Activated B cell treated with CpG ODN at 0.5 μM for 24 hours (primary cell): ENCODE measurements around the gene COLEC11. TPM values are rescaled to one million over a fixed set of nuclear protein-coding genes. Genes with fewer than 3 reads are reported as not detected.
A peak's percentile ranks its signal among the peaks of the same experiment; 100 is the strongest.
"Not testable (repeated sequence)": the region's sequence is repeated elsewhere in the genome, so short reads cannot be mapped to it uniquely, and the experiment has no call there.

Source experiments
- ATAC-seq: fragments of 200-7000 bp; cut with Tn5 transposase; one replicate; pipeline ENCODE4 v1.10.0; 2021; ENCODE audit warnings: low read depth, mild to moderate bottlenecking, moderate library complexity
- CTCF ChIA-PET: fragments of 350-600 bp; sonication (Branson Sonifier 250); formaldehyde crosslinking; loops from one replicate; lab custom pipeline; 2021; ENCODE audit warnings: antibody characterized with exemption; lab: Charles Lee
- POLR2A ChIA-PET: fragments of 350-600 bp; sonication (Branson Sonifier 250); formaldehyde crosslinking; loops from one replicate; lab custom pipeline; 2021; ENCODE audit warnings: antibody characterized with exemption; lab: Charles Lee
- DNase-seq: peaks from one replicate; pipeline ENCODE4 v3.0.0; 2022
- H3K27ac Mint-ChIP-seq: one replicate; pipeline ENCODE4 v1.8.0; 2020; ENCODE audit warnings: mixed read lengths
- H3K27me3 Mint-ChIP-seq: one replicate; pipeline ENCODE4 v1.8.0; 2021; ENCODE audit warnings: mixed read lengths
- H3K36me3 Mint-ChIP-seq: one replicate; pipeline ENCODE4 v1.8.0; 2021; ENCODE audit warnings: low read depth, mixed read lengths
- H3K4me1 Mint-ChIP-seq: one replicate; pipeline ENCODE4 v1.8.0; 2021; ENCODE audit warnings: mixed read lengths
- H3K4me3 Mint-ChIP-seq: one replicate; pipeline ENCODE4 v1.8.0; 2020; ENCODE audit warnings: mild to moderate bottlenecking, mixed read lengths
- H3K9me3 Mint-ChIP-seq: one replicate; pipeline ENCODE4 v1.8.0; 2020; ENCODE audit warnings: mixed read lengths
- intact Hi-C: fragments of 100-400 bp; cut with micrococcal nuclease; formaldehyde crosslinking; loops from one replicate; pipeline ENCODE4 v1.15.1; 2024
- total RNA-seq: library from RNA; stranded (reverse); gene quantifications from 2 replicates; pipeline ENCODE4 v1.2.3, GENCODE V29; 2022
- TF ChIP-seq, protein P1 (sequence below): fragments of 200-600 bp; IDR thresholded peaks from one replicate; pipeline ENCODE4 v1.8.0; 2022; ENCODE audit warnings: antibody characterized with exemption, mild to moderate bottlenecking

COLEC11 gene
- total RNA-seq, 1 donor from 2014 or later: not detected

DNA sequence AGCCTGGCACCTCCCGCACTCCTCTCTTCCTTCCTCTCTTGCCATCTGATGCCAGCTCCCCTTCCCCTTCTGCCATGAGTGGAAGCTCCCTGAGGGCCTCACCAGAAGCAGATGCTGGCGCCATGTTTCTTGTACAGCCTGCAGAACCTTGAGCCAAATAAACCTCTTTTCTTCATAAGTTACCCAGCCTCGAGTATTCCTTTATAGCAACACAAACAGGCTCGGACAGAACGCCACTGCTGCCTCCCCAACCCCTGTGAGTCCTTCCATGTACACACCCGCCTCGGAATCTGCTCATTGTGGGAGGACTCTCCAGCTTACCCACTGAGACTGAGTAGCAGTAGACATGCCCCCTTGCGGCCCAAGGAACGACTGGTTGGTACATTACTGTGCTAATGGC lies 28.1 kb upstream of the COLEC11 start:
- ATAC-seq (no peak), DNase-seq (no peak)
- Mint-ChIP-seq H3K9me3 (no peaks in the 10 kb centered on the region), H3K27me3 (no peaks in the 10 kb centered on the region), H3K36me3 (no peaks in the 10 kb centered on the region), H3K4me3 (no peak overlapping the region), H3K27ac (peak overlapping the region; percentile 65), H3K4me1 (peaks cover 31% of the 10 kb centered on the region)
- CTCF ChIA-PET: no interaction called here
- POLR2A ChIA-PET: no interaction called here
- intact Hi-C loops: no loop called here
- TF ChIP-seq, protein P1, sequence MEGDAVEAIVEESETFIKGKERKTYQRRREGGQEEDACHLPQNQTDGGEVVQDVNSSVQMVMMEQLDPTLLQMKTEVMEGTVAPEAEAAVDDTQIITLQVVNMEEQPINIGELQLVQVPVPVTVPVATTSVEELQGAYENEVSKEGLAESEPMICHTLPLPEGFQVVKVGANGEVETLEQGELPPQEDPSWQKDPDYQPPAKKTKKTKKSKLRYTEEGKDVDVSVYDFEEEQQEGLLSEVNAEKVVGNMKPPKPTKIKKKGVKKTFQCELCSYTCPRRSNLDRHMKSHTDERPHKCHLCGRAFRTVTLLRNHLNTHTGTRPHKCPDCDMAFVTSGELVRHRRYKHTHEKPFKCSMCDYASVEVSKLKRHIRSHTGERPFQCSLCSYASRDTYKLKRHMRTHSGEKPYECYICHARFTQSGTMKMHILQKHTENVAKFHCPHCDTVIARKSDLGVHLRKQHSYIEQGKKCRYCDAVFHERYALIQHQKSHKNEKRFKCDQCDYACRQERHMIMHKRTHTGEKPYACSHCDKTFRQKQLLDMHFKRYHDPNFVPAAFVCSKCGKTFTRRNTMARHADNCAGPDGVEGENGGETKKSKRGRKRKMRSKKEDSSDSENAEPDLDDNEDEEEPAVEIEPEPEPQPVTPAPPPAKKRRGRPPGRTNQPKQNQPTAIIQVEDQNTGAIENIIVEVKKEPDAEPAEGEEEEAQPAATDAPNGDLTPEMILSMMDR: no peak

DNA sequence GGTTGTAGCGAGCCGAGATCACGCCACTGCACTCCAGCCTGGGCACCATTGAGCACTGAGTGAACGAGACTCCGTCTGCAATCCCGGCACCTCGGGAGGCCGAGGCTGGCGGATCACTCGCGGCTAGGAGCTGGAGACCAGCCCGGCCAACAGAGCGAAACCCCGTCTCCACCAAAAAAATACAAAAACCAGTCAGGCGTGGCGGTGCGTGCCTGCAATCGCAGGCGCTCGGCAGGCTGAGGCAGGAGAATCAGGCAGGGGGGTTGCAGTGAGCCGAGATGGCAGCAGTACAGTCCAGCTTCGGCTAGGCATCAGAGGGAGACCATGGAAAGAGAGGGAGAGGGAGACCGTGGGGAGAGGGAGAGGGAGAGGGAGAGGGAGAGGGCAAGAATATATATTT lies 25.3 kb upstream of the COLEC11 start:
- H3K27ac Mint-ChIP-seq, H3K36me3 Mint-ChIP-seq, intact Hi-C loops, H3K27me3 Mint-ChIP-seq, H3K4me3 Mint-ChIP-seq, ATAC-seq, POLR2A ChIA-PET, H3K4me1 Mint-ChIP-seq, H3K9me3 Mint-ChIP-seq, CTCF ChIA-PET, DNase-seq: not testable (repeated sequence)

DNA sequence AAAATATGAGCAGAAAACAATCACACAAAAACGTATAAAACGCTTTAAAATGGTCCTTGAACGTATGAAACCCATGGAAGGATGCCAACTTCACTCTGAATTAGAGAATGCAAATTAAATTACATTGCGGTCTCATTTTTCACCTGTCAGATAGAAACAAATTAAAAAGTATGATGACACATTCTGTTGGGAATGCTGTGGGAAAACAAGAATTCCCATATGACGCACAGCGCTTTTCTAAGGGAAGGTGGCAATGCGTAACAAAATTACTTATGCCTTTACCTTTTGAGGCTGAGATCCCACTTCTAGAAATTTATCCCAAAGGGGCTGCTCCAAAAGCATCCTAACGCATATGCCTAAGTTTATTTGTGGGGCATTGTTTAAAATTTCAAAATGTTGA lies 23.6 kb upstream of the COLEC11 start:
- no peaks in the 10 kb centered on the region for H3K9me3 Mint-ChIP-seq
- peaks cover 13% of the 10 kb centered on the region for H3K4me1 Mint-ChIP-seq
- peaks cover 10% of the 10 kb centered on the region for H3K36me3 Mint-ChIP-seq
- H3K4me3 Mint-ChIP-seq: no peak overlapping the region
- TF ChIP-seq, protein P1: no peak
- ATAC-seq: no peak
- DNase-seq: no peak
- no peak overlapping the region for H3K27ac Mint-ChIP-seq
- H3K27me3 Mint-ChIP-seq: no peaks in the 10 kb centered on the region
- ChIA-PET CTCF (no interaction called here), POLR2A (interaction anchor here (0.7 kb wide), 1 partner anchor 10 kb away, joined by 6 read pairs; no protein-coding TSS in a partner anchor)
- intact Hi-C loops: no loop called here

DNA sequence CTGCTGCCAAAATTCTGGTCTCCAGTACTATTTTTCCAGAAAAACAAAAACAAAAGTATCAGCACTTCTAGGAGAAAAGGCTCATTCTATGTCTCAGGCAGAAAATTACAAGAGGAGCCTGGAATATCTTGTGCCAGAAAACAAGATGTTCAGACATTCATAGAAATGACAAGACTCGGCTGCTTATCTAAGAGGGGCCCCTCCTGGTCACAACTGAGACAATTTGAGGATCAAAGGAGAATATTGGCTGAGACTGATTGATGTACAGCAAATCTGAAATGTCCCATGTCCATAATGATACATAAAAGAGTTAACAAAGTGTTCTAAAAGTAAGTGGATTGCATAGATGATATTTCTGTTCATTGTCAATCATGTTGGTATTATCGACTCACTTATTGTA lies 22.3 kb upstream of the COLEC11 start:
- Mint-ChIP-seq H3K27ac (no peak overlapping the region), H3K9me3 (no peaks in the 10 kb centered on the region), H3K4me1 (peaks cover 26% of the 10 kb centered on the region), H3K27me3 (no peaks in the 10 kb centered on the region), H3K36me3 (peaks cover 23% of the 10 kb centered on the region), H3K4me3 (no peak overlapping the region)
- ATAC-seq (no peak), DNase-seq (no peak)
- CTCF ChIA-PET: no interaction called here
- POLR2A ChIA-PET: interaction anchor here (1.6 to 5.4 kb wide), 2 partner anchors 9 to 14 kb away, joined by 7 to 128 read pairs; partner anchors contain the start of gene RNASEH1
- intact Hi-C loops: no loop called here
- TF ChIP-seq, protein P1: no peak

DNA sequence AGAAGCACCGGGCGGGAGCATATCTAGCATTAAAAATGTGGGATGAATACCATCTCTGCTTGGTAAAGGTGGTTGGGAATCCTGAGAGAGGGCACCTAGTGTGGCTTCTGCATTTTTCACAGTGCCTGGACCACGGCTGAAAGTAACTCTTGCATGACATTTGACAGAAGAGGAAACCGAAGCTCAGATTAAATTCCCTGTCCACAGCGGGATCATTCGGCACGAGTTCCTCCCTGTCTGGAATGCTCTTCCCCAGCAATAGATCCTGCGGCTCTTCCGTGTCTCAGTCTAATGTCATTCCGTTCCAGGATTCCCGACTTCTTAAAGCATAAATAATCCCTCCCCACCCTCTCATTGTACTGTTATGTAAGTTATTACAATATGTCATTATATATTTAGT lies 20.8 kb upstream of the COLEC11 start:
- Mint-ChIP-seq H3K4me1 (peaks cover 40% of the 10 kb centered on the region), H3K27me3 (no peaks in the 10 kb centered on the region), H3K9me3 (no peaks in the 10 kb centered on the region), H3K4me3 (peak overlapping the region; percentile 91), H3K27ac (peak overlapping the region; percentile 91), H3K36me3 (peaks cover 39% of the 10 kb centered on the region)
- POLR2A ChIA-PET: interaction anchor here (0.9 to 5.4 kb wide), 6 partner anchors 10 to 196 kb away, joined by 4 to 128 read pairs (median 10); partner anchors contain the start of genes ADI1, EIPR1 and RNASEH1
- no peak for ATAC-seq
- CTCF ChIA-PET: no interaction called here
- intact Hi-C loops: no loop called here
- TF ChIP-seq, protein P1: no peak
- DNase-seq: no peak
